Stimulated activated CD4-positive, alpha-beta T cell treated with anti-CD3 and anti-CD28 coated beads, Interleukin-1b, Interleukin-23, amount 100 ng/mL, for 24 hours (primary cell): ENCODE measurements around the gene AKAP6.

Experiments
- DNase-seq, 4 experiments: peaks; one replicate each; pipeline ENCODE4 v3.0.0-alpha.2; 2020; ENCODE audit warnings: low read depth in 4 of 4, low spot score in 1 of 4

The AKAP6 gene

DNA sequence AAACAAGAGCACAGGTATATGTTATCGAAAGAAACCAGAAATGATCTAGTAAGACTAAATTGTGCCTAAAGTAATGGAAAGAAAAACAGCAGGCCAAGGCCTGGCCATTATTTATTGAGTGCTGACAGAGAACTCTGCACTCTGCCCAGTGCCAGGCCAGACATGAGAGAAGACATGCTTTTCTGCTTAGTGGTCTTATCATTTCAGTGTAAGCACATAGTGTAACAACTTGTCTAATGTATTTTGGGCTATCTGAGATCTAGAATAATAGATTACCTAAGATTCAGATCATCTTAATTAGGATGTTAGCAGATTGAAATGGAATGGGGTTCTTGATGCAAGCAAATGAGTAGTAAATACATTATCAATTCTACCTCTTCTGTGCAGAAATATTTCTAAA, 278.3 kb downstream of the AKAP6 start:
- no peak for DNase-seq

DNA sequence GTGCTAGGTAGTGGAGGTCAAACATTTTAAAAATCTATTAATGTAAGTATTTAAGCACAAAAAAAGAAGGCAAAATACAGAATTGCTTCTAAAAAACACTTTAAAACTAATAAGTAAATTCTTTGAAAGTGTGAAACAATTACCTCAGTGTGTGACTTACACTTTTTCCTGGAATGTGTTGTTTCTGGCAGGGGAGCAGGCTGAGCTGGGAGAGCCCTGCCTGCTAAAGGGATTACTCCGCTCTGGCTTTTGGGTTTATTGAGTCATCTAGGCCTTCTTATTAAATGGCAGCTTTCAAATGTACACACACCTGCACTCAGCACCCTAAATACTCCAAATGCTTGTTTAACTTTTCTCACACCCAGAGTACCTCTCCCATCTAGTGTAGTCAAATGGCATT, 279.8 kb downstream of the AKAP6 start:
- no peak for DNase-seq

- DNase-seq = no peak
Observed at GRCh38 chr14:32609388-32609787, 280.3 kb downstream of the AKAP6 start.

DNA sequence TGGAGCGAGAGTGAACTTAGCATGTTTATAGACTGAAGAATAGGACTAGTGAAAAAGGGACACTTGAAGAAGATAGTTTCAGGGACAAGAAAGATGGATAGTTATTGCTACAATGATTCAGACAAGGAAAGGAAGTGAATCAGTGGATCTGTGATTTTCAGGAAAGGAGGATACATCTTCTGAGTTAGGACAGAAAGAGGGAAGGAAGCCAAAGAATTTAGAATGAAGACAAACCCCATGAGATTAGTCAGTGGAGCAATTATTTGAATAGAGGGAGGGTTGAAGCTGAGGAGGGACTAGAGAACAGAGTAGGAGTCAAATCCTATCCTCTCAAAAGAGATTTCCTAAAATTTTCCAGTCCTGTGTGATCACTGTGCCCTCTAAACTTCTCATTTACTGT, 282.7 kb downstream of the AKAP6 start:
- no peak for DNase-seq

DNA sequence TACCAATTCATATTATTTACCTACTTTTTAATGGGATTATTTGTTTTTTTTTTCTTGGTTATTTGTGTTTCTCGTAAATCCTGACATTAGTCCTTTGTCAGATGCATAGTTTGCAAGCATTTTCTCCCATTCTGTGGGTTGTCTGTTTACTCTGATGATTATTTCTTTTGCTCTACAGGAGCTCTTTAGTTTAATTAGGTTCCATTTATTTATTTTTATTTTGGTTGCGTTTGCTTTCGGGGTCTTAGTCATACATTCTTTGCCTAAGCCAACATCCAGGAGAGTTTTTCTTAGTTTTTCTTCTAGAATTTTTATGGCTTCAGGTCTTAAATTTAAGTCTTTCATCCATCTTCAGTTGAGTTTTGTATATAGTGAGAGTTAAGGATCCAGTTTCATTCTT, 289.9 kb downstream of the AKAP6 start:
- no peak for DNase-seq

DNA sequence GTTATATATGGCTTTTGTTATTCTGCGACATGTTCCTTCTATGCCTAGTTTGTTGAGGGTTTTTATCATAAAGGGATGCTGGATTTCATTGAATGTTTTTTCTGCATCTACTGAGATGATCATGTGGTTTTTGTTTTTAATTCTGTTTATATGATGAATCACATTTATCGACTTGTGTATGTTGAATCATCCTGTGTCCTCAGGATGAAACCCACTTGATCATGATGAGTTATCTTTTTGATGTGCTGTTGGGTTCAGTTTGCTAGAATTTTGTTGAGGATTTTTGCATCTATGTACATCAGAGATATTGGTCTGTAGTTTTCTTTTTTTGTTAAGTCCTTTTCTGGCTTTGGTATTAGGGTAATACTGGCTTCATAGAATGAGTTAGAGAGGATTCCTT, 291.2 kb downstream of the AKAP6 start:
- DNase-seq = no peak

DNA sequence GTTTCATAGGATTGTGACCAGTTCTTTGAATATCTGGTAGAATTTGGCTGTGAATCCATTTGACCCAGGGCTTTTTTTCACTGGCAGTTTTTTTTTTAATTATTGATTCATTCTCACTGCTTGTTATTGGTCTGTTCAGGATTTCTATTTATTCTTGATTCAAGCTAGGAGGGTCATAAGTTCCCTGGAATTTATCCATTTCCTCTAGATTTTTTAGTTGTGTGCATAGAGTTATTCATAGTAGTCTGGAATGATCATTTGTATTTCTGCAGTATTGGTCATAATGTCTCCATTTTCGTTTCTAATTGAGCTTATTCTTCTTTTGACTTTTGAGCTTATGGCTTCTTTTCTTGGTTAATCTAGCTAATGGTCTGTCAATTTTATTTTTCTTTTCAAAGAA, 291.6 kb downstream of the AKAP6 start:
- DNase-seq = no peak

- DNase-seq = no peak
Observed at GRCh38 chr14:32621585-32621984, 292.5 kb downstream of the AKAP6 start.

GRCh38 chr14:32622742-32623141, 293.6 kb downstream of the AKAP6 start:
- no peak for DNase-seq

- DNase-seq = no peak
Observed at GRCh38 chr14:32623300-32624093, 294.4 kb downstream of the AKAP6 start.

DNA sequence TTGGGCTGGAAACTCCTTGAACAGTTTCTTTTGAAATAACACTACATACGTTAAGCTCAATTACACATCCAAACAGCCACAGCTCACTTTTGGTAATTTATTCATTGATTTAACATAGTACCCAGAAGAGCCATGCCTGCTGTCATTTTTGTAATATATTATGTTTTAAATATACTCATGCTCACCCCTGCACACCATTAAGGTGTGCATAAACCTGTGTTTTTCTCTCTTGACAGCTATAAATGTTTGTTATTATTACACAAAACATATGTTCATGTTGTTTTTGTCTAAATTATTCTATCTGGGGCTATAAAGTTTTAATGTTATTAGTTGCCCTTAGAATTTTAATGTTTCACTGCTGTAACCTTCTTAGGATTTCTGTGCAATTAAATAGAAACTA, 296.1 kb downstream of the AKAP6 start:
- no peak for DNase-seq

DNA sequence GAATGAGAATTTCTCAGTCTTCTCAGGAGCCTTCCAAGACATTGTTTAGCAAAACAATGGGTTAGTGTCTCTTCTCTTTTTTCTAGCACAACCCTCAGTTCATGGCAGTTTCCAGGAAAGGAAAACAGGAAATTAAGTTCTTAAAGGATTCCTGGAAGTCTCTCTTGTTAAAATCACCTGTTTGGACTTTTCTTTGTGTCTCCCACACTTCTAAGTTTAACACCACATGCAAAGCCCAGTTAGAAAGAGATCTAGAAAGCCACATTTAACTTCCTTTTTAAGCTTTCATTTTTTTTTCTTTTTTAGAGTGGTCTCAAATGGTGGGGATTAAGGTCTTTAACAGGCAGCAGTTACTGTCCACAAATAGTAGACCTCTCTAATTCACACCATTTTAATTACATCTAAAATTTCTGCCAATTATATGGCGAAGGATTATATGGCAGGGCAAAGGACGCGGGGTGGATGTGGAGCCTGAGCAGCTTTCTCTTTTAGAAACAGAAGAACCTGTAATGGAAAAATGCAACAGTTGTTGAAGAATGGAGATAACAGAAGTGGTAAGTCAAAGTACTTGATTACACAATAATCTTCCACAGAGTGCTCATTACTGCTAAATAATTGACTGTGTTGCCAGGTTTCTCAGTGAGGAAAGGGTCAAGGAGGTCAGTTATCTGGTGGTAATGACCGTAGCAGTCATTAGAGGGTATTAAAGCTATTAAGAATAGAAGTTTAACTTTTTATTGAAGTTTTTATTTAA, 298.6 kb downstream of the AKAP6 start:
- no peak for DNase-seq

GRCh38 chr14:32629236-32629635, 300.1 kb downstream of the AKAP6 start:
- DNase-seq = no peak

DNA sequence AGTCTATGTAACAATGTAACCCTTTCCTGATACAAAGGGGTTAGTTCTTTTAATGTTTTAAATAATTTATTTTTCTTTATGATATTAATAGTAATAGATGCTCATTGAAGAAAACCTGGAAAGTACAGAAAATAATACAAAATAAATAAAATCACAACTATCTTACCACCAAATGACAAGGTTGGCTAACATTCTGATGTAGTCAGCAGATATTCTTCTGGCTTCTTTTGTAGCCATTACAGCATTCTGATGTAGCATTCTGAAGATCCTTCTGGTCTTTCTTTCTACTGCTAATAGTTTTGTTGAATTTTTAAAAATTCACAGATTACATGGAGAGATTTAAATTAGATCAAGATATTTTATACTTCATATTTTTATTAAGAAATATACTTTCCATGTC, 301.6 kb downstream of the AKAP6 start:
- DNase-seq = no peak

- no peak for DNase-seq
Observed at GRCh38 chr14:32633224-32633859, 304.2 kb downstream of the AKAP6 start.

- no peak for DNase-seq
Observed at GRCh38 chr14:32633930-32634329, 304.8 kb downstream of the AKAP6 start.

- DNase-seq = no peak
Observed at GRCh38 chr14:32635061-32635719, 306.1 kb downstream of the AKAP6 start.

- DNase-seq = no peak
Observed at GRCh38 chr14:32637582-32637981, 308.5 kb downstream of the AKAP6 start.

- DNase-seq = no peak
Observed at GRCh38 chr14:32639208-32639607, 310.1 kb downstream of the AKAP6 start.

DNA sequence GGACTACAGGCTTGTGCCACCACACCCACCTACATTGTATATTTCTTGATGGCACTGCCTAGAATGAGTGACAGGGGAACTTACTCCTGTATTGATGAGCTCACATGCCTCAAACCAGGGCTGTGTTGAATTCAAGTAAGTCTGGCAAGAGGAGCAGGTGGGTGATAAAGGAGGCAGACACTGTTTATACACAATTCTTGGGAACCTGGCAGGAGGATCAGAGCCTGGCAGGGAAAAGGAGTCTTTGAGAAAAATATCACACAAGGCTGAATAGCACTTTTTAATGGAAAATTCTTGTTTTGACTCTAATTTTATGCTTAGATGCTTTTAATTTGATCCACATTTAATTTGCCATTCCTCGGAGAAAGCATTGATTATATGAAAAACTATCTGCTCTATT, 316.5 kb downstream of the AKAP6 start:
- DNase-seq = no peak

DNA sequence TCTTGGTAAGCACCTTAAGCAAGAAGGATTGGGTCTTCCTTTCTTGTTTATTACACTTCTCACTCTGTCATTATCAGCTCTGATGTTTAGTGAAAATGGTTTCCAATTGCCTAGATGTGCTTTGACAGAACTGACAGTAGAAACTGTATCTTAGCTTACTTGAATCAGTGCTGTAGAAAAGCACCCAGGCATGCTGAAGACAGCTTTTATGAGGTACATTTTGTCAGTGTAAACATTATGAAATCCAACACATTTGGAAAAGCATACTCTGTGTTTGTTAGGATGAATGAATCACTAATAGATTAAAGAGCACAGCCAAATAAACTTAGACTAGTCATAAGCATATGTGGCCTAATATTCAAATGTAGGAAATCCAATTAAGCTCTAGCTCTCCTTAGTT, 319.3 kb downstream of the AKAP6 start:
- no peak for DNase-seq

DNA sequence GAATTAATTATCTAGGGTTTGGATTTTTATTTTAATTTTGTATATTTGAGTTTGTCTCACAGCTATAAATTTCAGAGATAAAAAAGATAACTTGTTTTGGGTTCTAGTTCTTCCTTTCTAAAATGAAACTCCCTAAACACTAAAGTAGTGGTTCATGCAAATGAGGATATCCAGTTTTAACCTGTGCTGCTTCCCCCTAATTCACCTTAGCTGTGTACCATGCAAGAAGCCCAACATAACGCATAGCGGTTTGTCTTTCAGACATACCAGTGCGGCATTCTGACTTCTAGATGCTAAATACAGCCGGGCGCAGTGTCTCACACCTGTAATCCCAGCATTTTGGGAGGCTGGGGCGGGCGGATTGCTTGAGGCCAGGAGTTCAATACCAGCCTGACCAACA, 320.9 kb downstream of the AKAP6 start:
- no peak for DNase-seq
